Body of pancreas (tissue), 4 donors: ENCODE measurements around the gene ZC3H4.

Source experiments
- CTCF ChIP-seq, 7 experiments: fragments of 450-650 bp in 4 of 7; fragments of 200-600 bp in 3 of 7; sonication (generic) in 3 of 7; IDR thresholded peaks; one replicate each; pipeline ENCODE4 v1.5.1; 2016 to 2019; ENCODE audit warnings: antibody characterized with exemption in 7 of 7
- POLR2A ChIP-seq, 3 donors: fragments of 450-650 bp; IDR thresholded peaks; one replicate each; pipeline ENCODE4 v1.6.1; 2016; ENCODE audit warnings: antibody characterized with exemption in 3 of 3, mild to moderate bottlenecking in 2 of 3

GRCh38 chr19:47122359-47123335, 9.1 kb upstream of the ZC3H4 start:
- no peak for TF ChIP-seq CTCF (IDR thresholded peaks at IDR 0.05)
- no peak for TF ChIP-seq POLR2A (IDR thresholded peaks at IDR 0.05)
